NT2/D1 (cell line): ENCODE data around the gene KCNT1.

Source experiments
- YY1 ChIP-seq: IDR thresholded peaks from 2 replicates; pipeline ENCODE4 v1.6.1; 2011; ENCODE audit not compliant: insufficient read length, insufficient read depth
- ZNF274 ChIP-seq: IDR thresholded peaks from 2 replicates; pipeline ENCODE4 v1.6.1; 2011; ENCODE audit warnings: mild to moderate bottlenecking, low read depth, low read length

DNA sequence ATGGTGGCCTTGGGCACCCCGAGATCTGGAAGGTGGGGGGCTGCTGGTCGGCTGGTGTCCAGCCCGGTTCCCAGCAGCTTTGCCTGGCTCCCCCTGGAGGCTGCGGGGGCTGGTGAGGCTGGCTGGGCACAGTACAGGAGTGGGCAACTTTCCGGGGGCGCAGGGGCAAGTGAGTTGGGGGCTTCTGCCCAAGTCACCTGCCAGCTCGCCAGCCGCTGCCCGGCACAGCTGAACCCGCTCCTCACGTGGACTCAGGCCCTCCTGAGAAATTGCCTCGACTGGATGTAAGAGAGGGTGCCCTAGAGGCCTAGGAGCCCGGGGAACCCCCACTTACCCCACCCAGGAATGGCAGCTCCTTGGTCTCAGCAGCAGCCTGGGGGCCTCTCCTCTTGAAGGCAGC, 15.4 kb downstream of the KCNT1 start:
- no peak for TF ChIP-seq ZNF274
- no peak for TF ChIP-seq YY1
